Activated naive CD4-positive, alpha-beta T cell (primary cell): ENCODE measurements around the gene DUSP19.
"Not testable (repeated sequence)": the region's sequence is repeated elsewhere in the genome, so short reads cannot be mapped to it uniquely, and the experiment has no call there.

Experiments
- DNase-seq, 4 experiments: peaks; one replicate each; lab custom pipeline; 2025; lab: John Stamatoyannopoulos, UW

Gene DUSP19

GRCh38 chr2:183078464-183079138 lies at the start of gene DUSP19:
Gene DUSP19 (plus strand): TSS chr2:183078747. CDS start chr2:183078934, 187 bp downstream.
- DNase-seq = peak; percentile 34 to 54 (median 42)

- no peak for DNase-seq
These were observed 49.3 kb upstream of the DUSP19 start for GRCh38 chr2:183029219-183029618.

- no peak for DNase-seq
These were observed 46.4 kb upstream of the DUSP19 start for GRCh38 chr2:183031911-183032794.

- DNase-seq = no peak
These were observed 44.6 kb upstream of the DUSP19 start for GRCh38 chr2:183033951-183034350.

- no peak for DNase-seq
These were observed 43.7 kb upstream of the DUSP19 start for GRCh38 chr2:183034806-183035205.

GRCh38 chr2:183035298-183035953 lies 43.1 kb upstream of the DUSP19 start:
- no peak for DNase-seq

GRCh38 chr2:183035954-183036669 lies 42.4 kb upstream of the DUSP19 start:
- DNase-seq = no peak

GRCh38 chr2:183037074-183037552 lies 41.4 kb upstream of the DUSP19 start:
- no peak for DNase-seq

- DNase-seq = peak in 3 of 4 experiments; percentile 8 to 52 (median 37)
These were observed 40.8 kb upstream of the DUSP19 start for GRCh38 chr2:183037553-183038340.

GRCh38 chr2:183038341-183039300 lies 39.9 kb upstream of the DUSP19 start, which contains the start of gene NCKAP1:
Gene NCKAP1 (minus strand): TSS chr2:183038457. CDS start chr2:183038099, 358 bp downstream.
- DNase-seq = peak; percentile 69 to 76 (median 72)

GRCh38 chr2:183040604-183041003 lies 37.9 kb upstream of the DUSP19 start:
- no peak for DNase-seq

- not testable (repeated sequence) for DNase-seq
These were observed 35.0 kb upstream of the DUSP19 start for GRCh38 chr2:183043580-183043979.

- DNase-seq = not testable (repeated sequence)
These were observed 30.9 kb upstream of the DUSP19 start for GRCh38 chr2:183047486-183048125.

GRCh38 chr2:183049420-183049819 lies 29.1 kb upstream of the DUSP19 start:
- DNase-seq = no peak

- no peak for DNase-seq
These were observed 21.1 kb upstream of the DUSP19 start for GRCh38 chr2:183057333-183057985.

GRCh38 chr2:183059561-183059960 lies 19.0 kb upstream of the DUSP19 start:
- no peak for DNase-seq

GRCh38 chr2:183060571-183061231 lies 17.8 kb upstream of the DUSP19 start:
- no peak for DNase-seq

GRCh38 chr2:183063083-183063482 lies 15.5 kb upstream of the DUSP19 start:
- DNase-seq = no peak
